DND-41 (cell line): ENCODE results near the gene LSM3.

Source experiments
- EZH2 ChIP-seq: IDR thresholded peaks from 3 replicates; pipeline ENCODE4 v1.6.1; 2012; ENCODE audit warnings: borderline replicate concordance, low read depth, mild to moderate bottlenecking, moderate library complexity, low read length, inconsistent platforms; ENCODE audit not compliant: severe bottlenecking
- TF ChIP-seq, protein P1 (sequence below): IDR thresholded peaks from 2 replicates; pipeline ENCODE4 v1.5.1; 2012; ENCODE audit warnings: borderline replicate concordance, low read length, moderate library complexity, mild to moderate bottlenecking; ENCODE audit not compliant: poor library complexity, severe bottlenecking; ENCODE audit errors: extremely low read depth

- TF ChIP-seq, protein P1, sequence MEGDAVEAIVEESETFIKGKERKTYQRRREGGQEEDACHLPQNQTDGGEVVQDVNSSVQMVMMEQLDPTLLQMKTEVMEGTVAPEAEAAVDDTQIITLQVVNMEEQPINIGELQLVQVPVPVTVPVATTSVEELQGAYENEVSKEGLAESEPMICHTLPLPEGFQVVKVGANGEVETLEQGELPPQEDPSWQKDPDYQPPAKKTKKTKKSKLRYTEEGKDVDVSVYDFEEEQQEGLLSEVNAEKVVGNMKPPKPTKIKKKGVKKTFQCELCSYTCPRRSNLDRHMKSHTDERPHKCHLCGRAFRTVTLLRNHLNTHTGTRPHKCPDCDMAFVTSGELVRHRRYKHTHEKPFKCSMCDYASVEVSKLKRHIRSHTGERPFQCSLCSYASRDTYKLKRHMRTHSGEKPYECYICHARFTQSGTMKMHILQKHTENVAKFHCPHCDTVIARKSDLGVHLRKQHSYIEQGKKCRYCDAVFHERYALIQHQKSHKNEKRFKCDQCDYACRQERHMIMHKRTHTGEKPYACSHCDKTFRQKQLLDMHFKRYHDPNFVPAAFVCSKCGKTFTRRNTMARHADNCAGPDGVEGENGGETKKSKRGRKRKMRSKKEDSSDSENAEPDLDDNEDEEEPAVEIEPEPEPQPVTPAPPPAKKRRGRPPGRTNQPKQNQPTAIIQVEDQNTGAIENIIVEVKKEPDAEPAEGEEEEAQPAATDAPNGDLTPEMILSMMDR, result no peak
- no peak for TF ChIP-seq EZH2
Observed at GRCh38 chr3:14157951-14158350, 20.7 kb upstream of the LSM3 start.
